ENCODE measurements around the gene PRRG2. TPM values are rescaled to one million over a fixed set of nuclear protein-coding genes. Genes with fewer than 3 reads are reported as not detected.

The PRRG2 gene
- total and polyA plus RNA-seq, 2 experiments from 2014 or later: 2.0 to 3.8 TPM

GRCh38 chr19:49597703-49597974, 16.5 kb downstream of the PRRG2 start:
- Histone ChIP-seq H3K4me2 (no peak overlapping the region), H4K20me1 (replicated peaks; ENCODE audit: insufficient read depth) (peaks cover 13% of the 10 kb centered on the region), H3K79me2 (replicated peaks; ENCODE audit: insufficient read depth) (peaks cover 73% of the 10 kb centered on the region), H3K27ac (ENCODE audit: low read depth) (no peak overlapping the region), H3K4me1 (ENCODE audit: insufficient read depth) (peaks cover 5% of the 10 kb centered on the region; the same call in 1 of the 2 replicates), H2AFZ (no peak overlapping the region), H3F3A (replicated peaks; ENCODE audit: low read depth) (peaks cover 28% of the 10 kb centered on the region), H3K4me3 (no peak overlapping the region), H3K36me3 (ENCODE audit: insufficient read depth) (peaks cover 32% of the 10 kb centered on the region), H3K9me2 (ENCODE audit: insufficient read depth) (no peaks in the 10 kb centered on the region), H3K27me3 (ENCODE audit: insufficient read depth) (no peaks in the 10 kb centered on the region)
- Mint-ChIP-seq H3K27me3 (ENCODE audit: insufficient read depth, low read depth, poor library complexity) (peaks cover 24% of the 10 kb centered on the region), H3K36me3 (ENCODE audit: low read depth) (peaks cover 69% of the 10 kb centered on the region), H3K27ac (no peak overlapping the region), H3K4me1 (peaks cover 9% of the 10 kb centered on the region), H3K9me3 (no peaks in the 10 kb centered on the region; the same call in 2 of the 3 replicates), H3K4me3 (no peak overlapping the region)
- TF ChIP-seq, protein P1, sequence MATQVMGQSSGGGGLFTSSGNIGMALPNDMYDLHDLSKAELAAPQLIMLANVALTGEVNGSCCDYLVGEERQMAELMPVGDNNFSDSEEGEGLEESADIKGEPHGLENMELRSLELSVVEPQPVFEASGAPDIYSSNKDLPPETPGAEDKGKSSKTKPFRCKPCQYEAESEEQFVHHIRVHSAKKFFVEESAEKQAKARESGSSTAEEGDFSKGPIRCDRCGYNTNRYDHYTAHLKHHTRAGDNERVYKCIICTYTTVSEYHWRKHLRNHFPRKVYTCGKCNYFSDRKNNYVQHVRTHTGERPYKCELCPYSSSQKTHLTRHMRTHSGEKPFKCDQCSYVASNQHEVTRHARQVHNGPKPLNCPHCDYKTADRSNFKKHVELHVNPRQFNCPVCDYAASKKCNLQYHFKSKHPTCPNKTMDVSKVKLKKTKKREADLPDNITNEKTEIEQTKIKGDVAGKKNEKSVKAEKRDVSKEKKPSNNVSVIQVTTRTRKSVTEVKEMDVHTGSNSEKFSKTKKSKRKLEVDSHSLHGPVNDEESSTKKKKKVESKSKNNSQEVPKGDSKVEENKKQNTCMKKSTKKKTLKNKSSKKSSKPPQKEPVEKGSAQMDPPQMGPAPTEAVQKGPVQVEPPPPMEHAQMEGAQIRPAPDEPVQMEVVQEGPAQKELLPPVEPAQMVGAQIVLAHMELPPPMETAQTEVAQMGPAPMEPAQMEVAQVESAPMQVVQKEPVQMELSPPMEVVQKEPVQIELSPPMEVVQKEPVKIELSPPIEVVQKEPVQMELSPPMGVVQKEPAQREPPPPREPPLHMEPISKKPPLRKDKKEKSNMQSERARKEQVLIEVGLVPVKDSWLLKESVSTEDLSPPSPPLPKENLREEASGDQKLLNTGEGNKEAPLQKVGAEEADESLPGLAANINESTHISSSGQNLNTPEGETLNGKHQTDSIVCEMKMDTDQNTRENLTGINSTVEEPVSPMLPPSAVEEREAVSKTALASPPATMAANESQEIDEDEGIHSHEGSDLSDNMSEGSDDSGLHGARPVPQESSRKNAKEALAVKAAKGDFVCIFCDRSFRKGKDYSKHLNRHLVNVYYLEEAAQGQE (IDR thresholded peaks at IDR 0.05; ENCODE audit: unreplicated experiment): no peak
- TF ChIP-seq ZNF462 (CRISPR knock-in tag; IDR thresholded peaks at IDR 0.05): no peak
- no peak for TF ChIP-seq ETS1 (IDR thresholded peaks at IDR 0.05)
- TF ChIP-seq ZNF114 (CRISPR knock-in tag; IDR thresholded peaks at IDR 0.05): no peak
- TF ChIP-seq EZH2 (IDR thresholded peaks at IDR 0.05; ENCODE audit: low read depth, unreplicated experiment): no peak
- no peak for ATAC-seq
- no peak for DNase-seq (ENCODE audit: low spot score)
